NT2/D1 (cell line): ENCODE measurements around the gene FAM13A.

Experiments
- SUZ12 ChIP-seq: IDR thresholded peaks from 2 replicates; pipeline ENCODE4 v1.6.1; 2011; ENCODE audit not compliant: insufficient read length, insufficient read depth; ENCODE audit errors: extremely low read depth
- YY1 ChIP-seq: IDR thresholded peaks from 2 replicates; pipeline ENCODE4 v1.6.1; 2011; ENCODE audit not compliant: insufficient read length, insufficient read depth

DNA sequence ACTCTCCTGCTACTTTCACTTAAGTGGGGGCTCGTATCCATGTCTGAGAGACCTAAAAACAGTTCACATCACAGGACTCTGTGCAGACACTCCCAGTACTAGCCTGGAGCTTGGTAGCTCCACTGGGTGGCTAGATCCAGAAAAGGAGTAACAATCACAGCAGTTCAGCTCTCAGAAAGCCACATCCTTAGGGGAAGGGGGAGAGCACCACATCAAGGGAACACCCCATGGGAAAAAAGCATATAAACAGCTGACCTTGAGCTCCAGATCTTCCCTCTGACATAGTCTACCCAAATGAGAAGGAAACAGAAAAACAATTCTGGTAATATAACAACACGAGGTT lies 175.8 kb downstream of the FAM13A start:
- TF ChIP-seq YY1 (no peak), SUZ12 (no peak)
